H1 (cell line): Measurements from ENCODE around the gene EPB41L1. TPM values are rescaled to one million over a fixed set of nuclear protein-coding genes. Genes with fewer than 3 reads are reported as not detected.

Experiments used
- CTCF ChIA-PET: fragments of 300-600 bp; sonication (Branson Sonifier 250); formaldehyde crosslinking; loops from one replicate; lab custom pipeline; 2021; ENCODE audit not compliant: partially characterized antibody; lab: Charles Lee
- POLR2A ChIA-PET: fragments of 300-600 bp; sonication (Branson Sonifier 250); formaldehyde crosslinking; loops from one replicate; lab custom pipeline; 2021; ENCODE audit warnings: inconsistent platforms; ENCODE audit not compliant: partially characterized antibody; lab: Charles Lee
- DNase-seq, 2 experiments: peaks; one replicate each; pipeline versions ENCODE4 v3.0.0 to v3.0.0-alpha.2; 2010 to 2022; ENCODE audit warnings: low spot score in 2 of 2, low read depth in 1 of 2, mixed read lengths in 1 of 2
- FAIRE-seq: peaks from 2 replicates; lab custom pipeline; 2011; peaks lifted over from hg19 to GRCh38; lab: Jason Lieb, UNC
- H2AFZ ChIP-seq: 2 replicates; pipeline ENCODE4 v1.8.1; 2012; ENCODE audit warnings: low read length, inconsistent platforms
- H2AK5ac ChIP-seq: 2 replicates; pipeline ENCODE4 v1.6.1; 2013; ENCODE audit warnings: low read depth, low read length
- H2BK120ac ChIP-seq: replicated peaks from 2 replicates; pipeline ENCODE3; 2013; ENCODE audit warnings: low read depth, low read length, inconsistent platforms
- H2BK12ac ChIP-seq: 2 replicates; pipeline ENCODE4 v1.6.1; 2013; ENCODE audit warnings: low read depth, low read length
- H2BK15ac ChIP-seq: 2 replicates; pipeline ENCODE4 v1.6.1; 2013; ENCODE audit warnings: low read length
- H2BK20ac ChIP-seq: 2 replicates; pipeline ENCODE4 v1.6.1; 2013; ENCODE audit warnings: low read length
- H2BK5ac ChIP-seq: 2 replicates; pipeline ENCODE4 v1.6.1; 2013; ENCODE audit warnings: low read depth, low read length
- H3K14ac ChIP-seq: 2 replicates; pipeline ENCODE4 v1.6.1; 2013; ENCODE audit warnings: inconsistent platforms; ENCODE audit not compliant: insufficient read length
- H3K18ac ChIP-seq: 2 replicates; pipeline ENCODE4 v1.6.1; 2013; ENCODE audit warnings: low read length; ENCODE audit errors: extremely low read depth
- H3K23ac ChIP-seq: 2 replicates; pipeline ENCODE4 v1.6.1; 2013; ENCODE audit warnings: inconsistent platforms; ENCODE audit not compliant: insufficient read length
- H3K23me2 ChIP-seq: 2 replicates; pipeline ENCODE4 v1.6.1; 2013; ENCODE audit warnings: low read depth, low read length
- H3K27ac ChIP-seq: 2 replicates; pipeline ENCODE4 v1.6.1; 2011; ENCODE audit warnings: low read depth, low read length, inconsistent platforms
- H3K27me3 ChIP-seq, 4 experiments: replicated peaks in 1 of 4; 1 replicate in 1 of 4; 2 replicates in 3 of 4; pipeline versions ENCODE4 v1.6.1 to v1.8.1; 2011 to 2013; ENCODE audit warnings: low read length in 3 of 4, mild to moderate bottlenecking in 3 of 4, inconsistent platforms in 2 of 4, mixed read lengths in 2 of 4, moderate library complexity in 1 of 4; ENCODE audit not compliant: control insufficient read depth in 3 of 4, insufficient read depth in 3 of 4; ENCODE audit errors: extremely low read depth in 1 of 4
- H3K36me3 ChIP-seq, 4 experiments: 2 replicates each; pipeline versions ENCODE4 v1.6.1 to v1.8.1; 2011 to 2013; ENCODE audit warnings: mild to moderate bottlenecking in 4 of 4, low read length in 3 of 4, moderate library complexity in 2 of 4, control low read depth in 1 of 4, inconsistent platforms in 1 of 4; ENCODE audit not compliant: insufficient read depth in 4 of 4, control insufficient read depth in 2 of 4
- H3K4ac ChIP-seq: replicated peaks from 2 replicates; pipeline ENCODE3; 2013; ENCODE audit warnings: low read length, low read depth, mixed read lengths, inconsistent platforms; ENCODE audit not compliant: insufficient read length
- H3K4me1 ChIP-seq, 4 experiments: replicated peaks in 1 of 4; 1 replicate in 1 of 4; 2 replicates in 3 of 4; pipeline versions ENCODE4 v1.6.1 to v1.8.1; 2011 to 2013; ENCODE audit warnings: low read length in 3 of 4, inconsistent platforms in 2 of 4, mixed read lengths in 1 of 4; ENCODE audit not compliant: insufficient read depth in 4 of 4, control insufficient read depth in 3 of 4
- H3K4me2 ChIP-seq, 2 experiments: 2 replicates each; pipeline versions ENCODE4 v1.6.1 to v1.8.1; 2011 to 2013; ENCODE audit warnings: low read depth in 2 of 2, low read length in 2 of 2, control low read depth in 1 of 2, inconsistent platforms in 1 of 2, mild to moderate bottlenecking in 1 of 2; ENCODE audit not compliant: insufficient read depth in 1 of 2
- H3K4me3 ChIP-seq, 4 experiments: fragments of 200-600, 300-600 bp in 1 of 4; sonication (generic), shearing (Covaris generic), sonication (Bioruptor Twin) in 1 of 4; 2 replicates each; pipeline versions ENCODE4 v1.5.1 to v1.8.1; 2011 to 2016; ENCODE audit warnings: low read length in 4 of 4, low read depth in 3 of 4, control low read depth in 2 of 4, inconsistent platforms in 2 of 4, mild to moderate bottlenecking in 2 of 4, mixed read lengths in 1 of 4, moderate library complexity in 1 of 4; ENCODE audit not compliant: insufficient read depth in 2 of 4; ENCODE audit errors: extremely low read depth in 1 of 4
- H3K56ac ChIP-seq: replicated peaks from 2 replicates; pipeline ENCODE3; 2013; ENCODE audit warnings: low read depth, mild to moderate bottlenecking, mixed read lengths, low read length, inconsistent platforms; ENCODE audit not compliant: insufficient read length
- H3K79me1 ChIP-seq: 2 replicates; pipeline ENCODE4 v1.6.1; 2013; ENCODE audit warnings: low read depth, low read length, control low read depth
- H3K79me2 ChIP-seq, 2 experiments: 2 replicates each; pipeline versions ENCODE4 v1.6.1 to v1.8.1; 2012 to 2013; ENCODE audit warnings: low read length in 2 of 2, mild to moderate bottlenecking in 2 of 2, inconsistent platforms in 1 of 2; ENCODE audit not compliant: insufficient read depth in 2 of 2, control insufficient read depth in 1 of 2
- H3K9ac ChIP-seq, 4 experiments: replicated peaks in 1 of 4; 1 replicate in 1 of 4; 2 replicates in 3 of 4; pipeline versions ENCODE4 v1.6.1 to v1.8.1; 2011 to 2013; ENCODE audit warnings: low read depth in 3 of 4, low read length in 3 of 4, control low read depth in 2 of 4, mild to moderate bottlenecking in 2 of 4, moderate library complexity in 2 of 4, inconsistent platforms in 1 of 4; ENCODE audit errors: extremely low read depth in 1 of 4
- H3K9me3 ChIP-seq, 2 experiments: 2 replicates each; pipeline versions ENCODE4 v1.6.1 to v1.8.1; 2012 to 2013; ENCODE audit warnings: mild to moderate bottlenecking in 2 of 2, moderate library complexity in 2 of 2, control low read depth in 1 of 2, inconsistent platforms in 1 of 2, low read depth in 1 of 2, low read length in 1 of 2, mixed read lengths in 1 of 2; ENCODE audit not compliant: insufficient read depth in 2 of 2
- H4K20me1 ChIP-seq, 2 experiments: replicated peaks in 1 of 2; 2 replicates each; pipeline versions ENCODE3 to v1.8.1; 2011 to 2013; ENCODE audit warnings: inconsistent platforms in 2 of 2, low read length in 2 of 2, mild to moderate bottlenecking in 1 of 2; ENCODE audit not compliant: insufficient read depth in 2 of 2, control insufficient read depth in 1 of 2
- H4K5ac ChIP-seq: 2 replicates; pipeline ENCODE4 v1.6.1; 2013; ENCODE audit warnings: low read length, low read depth, mixed read lengths, inconsistent platforms; ENCODE audit not compliant: insufficient read length
- H4K8ac ChIP-seq: 2 replicates; pipeline ENCODE4 v1.8.0; 2013; ENCODE audit warnings: mild to moderate bottlenecking, moderate library complexity, low read length, inconsistent platforms; ENCODE audit not compliant: insufficient read depth; ENCODE audit errors: extremely low read depth
- H4K91ac ChIP-seq: replicated peaks from 2 replicates; pipeline ENCODE3; 2013; ENCODE audit warnings: low read length, mixed read lengths, inconsistent platforms; ENCODE audit not compliant: insufficient read length
- CEBPB ChIP-seq: IDR thresholded peaks from 2 replicates; pipeline ENCODE4 v1.6.1; 2012; ENCODE audit warnings: low read depth, low read length
- HDAC2 ChIP-seq, 2 experiments: fragments of 300-600 bp in 1 of 2; sonication (generic) in 1 of 2; IDR thresholded peaks; 2 replicates each; pipeline ENCODE4 v1.6.1; 2011 to 2012; ENCODE audit warnings: low read depth in 2 of 2, low read length in 2 of 2, mild to moderate bottlenecking in 2 of 2, moderate library complexity in 2 of 2, borderline replicate concordance in 1 of 2, inconsistent platforms in 1 of 2
- KDM5A ChIP-seq: fragments of 200-600 bp; IDR thresholded peaks from 2 replicates; pipeline ENCODE4 v1.7.1; 2012; ENCODE audit warnings: mild to moderate bottlenecking, low read length, inconsistent platforms, mixed read lengths
- POLR2A ChIP-seq, 2 experiments: IDR thresholded peaks; 1 replicate in 1 of 2; 2 replicates in 1 of 2; pipeline ENCODE4 v1.6.1; 2011; ENCODE audit warnings: low read depth in 2 of 2, low read length in 2 of 2, mild to moderate bottlenecking in 2 of 2; ENCODE audit errors: control extremely low read depth in 1 of 2
- POU5F1 ChIP-seq: IDR thresholded peaks from 2 replicates; pipeline ENCODE4 v1.6.1; 2011; ENCODE audit warnings: low read depth, mild to moderate bottlenecking, low read length, moderate library complexity
- RAD21 ChIP-seq, 2 experiments: IDR thresholded peaks in 1 of 2; conservative IDR thresholded peaks in 1 of 2; 2 replicates each; pipeline ENCODE4 v1.6.1; 2011; ENCODE audit warnings: low read depth in 2 of 2, low read length in 2 of 2, improper control_type of control experiment in 1 of 2, inconsistent platforms in 1 of 2, mild to moderate bottlenecking in 1 of 2, moderate library complexity in 1 of 2
- SIN3A ChIP-seq, 2 experiments: IDR thresholded peaks in 1 of 2; conservative IDR thresholded peaks in 1 of 2; 2 replicates each; pipeline ENCODE4 v1.6.1; 2011 to 2012; ENCODE audit warnings: low read length in 2 of 2, improper control_type of control experiment in 1 of 2, low read depth in 1 of 2, mild to moderate bottlenecking in 1 of 2
- WGBS, 2 experiments: shearing (Covaris generic) in 1 of 2; methylation state at CpG; one replicate each; pipeline versions ENCODE4 v1.1.6 to v1.1.7; 2013 to 2015; ENCODE audit warnings: low lambda C conversion rate in 2 of 2, mixed read lengths in 2 of 2, inconsistent platforms in 1 of 2, low coverage in 1 of 2, missing lambda C conversion rate in 1 of 2; ENCODE audit not compliant: insufficient replicate concordance in 2 of 2, insufficient coverage in 1 of 2, insufficient read length in 1 of 2; ENCODE audit errors: extremely low coverage in 1 of 2, missing lambda C conversion rate in 1 of 2; 5-methylcytosine and 5-hydroxymethylcytosine counted together
- polyA plus RNA-seq, 7 experiments: library from polyadenylated mRNA; depleted of rRNA in 3 of 7; stranded (reverse) in 5 of 7; unstranded in 2 of 7; fragments of >200 nt in 5 of 7; fragments of 200-250 nt in 2 of 7; gene quantifications; 1 replicate in 5 of 7; 2 replicates in 1 of 7; 4 replicates in 1 of 7; pipeline versions ENCODE4 v1.2.1 to v1.2.3, GENCODE V29; 2011 to 2013; ENCODE audit warnings: missing spikeins in 2 of 7, mixed read lengths in 2 of 7
- total RNA-seq: library from RNA; stranded (reverse); fragmentation: NEBNext Ultra II Directional; extraction: Animal tissue kit (Norgen Biotek cat#: 25700); gene quantifications from 2 replicates; pipeline ENCODE4 v1.2.1, GENCODE V29; 2021
- TF ChIP-seq, protein P1 (sequence below): IDR thresholded peaks from 2 replicates; pipeline ENCODE4 v1.6.1; 2011; ENCODE audit warnings: low read length, improper control_type of control experiment

The EPB41L1 gene
- total and polyA plus RNA-seq, 2 of the 8 experiments (the other 6 are each of a cell fraction or from before 2014, with no cell fraction given) = 14.8 to 36.0 TPM

DNA sequence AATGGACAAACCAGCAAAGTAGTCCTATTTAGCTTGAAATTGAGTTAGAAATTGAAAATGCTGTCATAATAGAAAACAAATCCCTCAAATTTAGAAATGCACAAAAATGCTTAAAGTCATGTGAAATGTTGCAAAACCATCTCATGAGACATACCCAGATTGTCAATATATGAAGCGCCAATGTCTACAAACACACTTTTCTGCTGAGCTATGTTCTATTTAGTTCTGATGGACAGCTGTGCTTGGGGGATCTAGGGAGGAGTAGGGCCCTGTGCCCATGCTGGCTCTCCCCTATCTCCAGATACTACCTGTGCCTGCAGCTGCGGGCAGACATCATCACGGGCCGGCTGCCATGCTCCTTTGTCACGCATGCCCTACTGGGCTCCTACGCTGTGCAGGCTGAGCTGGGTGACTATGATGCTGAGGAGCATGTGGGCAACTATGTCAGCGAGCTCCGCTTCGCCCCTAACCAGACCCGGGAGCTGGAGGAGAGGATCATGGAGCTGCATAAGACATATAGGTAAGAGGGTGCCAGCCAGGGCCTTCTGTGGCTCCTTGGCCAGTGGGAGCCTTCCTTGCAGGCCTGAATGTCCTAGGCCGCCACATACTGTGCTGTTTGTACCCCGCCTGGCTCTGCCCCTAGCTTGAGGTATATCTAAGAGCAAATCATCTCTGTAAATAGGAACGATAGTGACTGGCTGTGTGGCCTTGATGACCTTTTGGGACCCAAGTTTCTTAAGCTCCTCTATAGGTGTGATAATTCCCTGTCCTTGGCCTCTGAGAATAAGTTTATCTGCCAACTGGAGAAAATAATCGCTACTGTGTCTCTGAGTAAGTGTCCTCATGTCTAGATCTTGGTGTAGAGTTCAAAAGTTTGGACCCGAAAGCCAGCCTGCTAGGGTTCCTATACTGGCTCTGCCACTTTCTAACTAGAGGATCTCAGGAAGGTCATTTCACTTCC is 30.6 kb downstream of the EPB41L1 start:
- H3K4me1 ChIP-seq = no peaks in the 10 kb centered on the region
- no peak overlapping the region for H2BK120ac ChIP-seq
- peaks cover 2% of the 10 kb centered on the region; the same call in 1 of the 2 replicates for H3K79me1 ChIP-seq
- DNase-seq (no peak), FAIRE-seq (no peak)
- no peak overlapping the region for H3K27ac ChIP-seq
- no peak overlapping the region for H2AK5ac ChIP-seq
- H3K18ac ChIP-seq = no peak overlapping the region
- CTCF ChIA-PET = interaction anchor here (0.6 to 3.6 kb wide), 9 partner anchors 14 to 254 kb away, joined by 3 to 22 read pairs (median 4); no protein-coding TSS in a partner anchor
- no peak overlapping the region for H3K9ac ChIP-seq
- no peak overlapping the region for H2BK12ac ChIP-seq
- H3K23ac ChIP-seq = no peak overlapping the region
- no peak overlapping the region for H2BK5ac ChIP-seq
- H2BK20ac ChIP-seq = no peak overlapping the region
- H3K56ac ChIP-seq = no peak overlapping the region
- H4K91ac ChIP-seq = no peak overlapping the region
- H3K27me3 ChIP-seq = no peaks in the 10 kb centered on the region; a peak in 1 of 7 replicates
- H3K4me2 ChIP-seq = no peak overlapping the region
- H3K4ac ChIP-seq = no peak overlapping the region
- no peak overlapping the region for H4K5ac ChIP-seq
- H4K8ac ChIP-seq = no peak overlapping the region
- no peak overlapping the region for H3K14ac ChIP-seq
- no peaks in the 10 kb centered on the region for H3K79me2 ChIP-seq
- peaks cover 0 to 6% (median 4%) of the 10 kb centered on the region in 4 experiments; a peak in 4 of 8 replicates for H3K36me3 ChIP-seq
- H3K23me2 ChIP-seq = no peaks in the 10 kb centered on the region
- WGBS, 2 experiments = 88% methylated on average over 15 of the region's 15 CpGs; no CpG with 5 or more reads in 1 of the 2 experiments
- no peaks in the 10 kb centered on the region for H3K9me3 ChIP-seq
- no peak overlapping the region for H2BK15ac ChIP-seq
- peaks cover 0 to 6% of the 10 kb centered on the region in 2 experiments for H4K20me1 ChIP-seq
- no peak overlapping the region for H2AFZ ChIP-seq
- no peak overlapping the region for H3K4me3 ChIP-seq
- POLR2A ChIA-PET = no interaction called here
- no peak for TF ChIP-seq CEBPB
- no peak for TF ChIP-seq POLR2A (IDR thresholded peaks at IDR 0.05; ENCODE audit: control extremely low read depth in 1 of 2, low read depth in 2 of 2, low read length in 2 of 2)
- no peak for TF ChIP-seq HDAC2 (IDR thresholded peaks at IDR 0.05; ENCODE audit: borderline replicate concordance in 1 of 2, low read depth in 2 of 2, low read length in 2 of 2)
- TF ChIP-seq POU5F1 = no peak
- no peak for TF ChIP-seq KDM5A
- TF ChIP-seq SIN3A (conservative IDR thresholded peaks at IDR 0.05 in 1 of 2, IDR thresholded peaks at IDR 0.05 in 1 of 2; ENCODE audit: low read depth in 1 of 2, low read length in 2 of 2) = no peak
- TF ChIP-seq, protein P1, sequence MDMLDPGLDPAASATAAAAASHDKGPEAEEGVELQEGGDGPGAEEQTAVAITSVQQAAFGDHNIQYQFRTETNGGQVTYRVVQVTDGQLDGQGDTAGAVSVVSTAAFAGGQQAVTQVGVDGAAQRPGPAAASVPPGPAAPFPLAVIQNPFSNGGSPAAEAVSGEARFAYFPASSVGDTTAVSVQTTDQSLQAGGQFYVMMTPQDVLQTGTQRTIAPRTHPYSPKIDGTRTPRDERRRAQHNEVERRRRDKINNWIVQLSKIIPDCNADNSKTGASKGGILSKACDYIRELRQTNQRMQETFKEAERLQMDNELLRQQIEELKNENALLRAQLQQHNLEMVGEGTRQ = no peak
- TF ChIP-seq RAD21 (IDR thresholded peaks at IDR 0.05 in 1 of 2, conservative IDR thresholded peaks at IDR 0.05 in 1 of 2; ENCODE audit: low read depth in 2 of 2, low read length in 2 of 2) = no peak
